HG03520 (cell line): ENCODE measurements around the gene MAPK1IP1L.
A peak's percentile ranks its signal among the peaks of the same experiment; 100 is the strongest.

Experiments used
- ATAC-seq: cut with Tn5 transposase; IDR thresholded peaks from one replicate; pipeline ENCODE4 v1.9.1; 2021; ENCODE audit warnings: mild to moderate bottlenecking, moderate library complexity; ENCODE audit not compliant: unreplicated experiment

The MAPK1IP1L gene

GRCh38 chr14:55094292-55095157 lies 43.1 kb downstream of the MAPK1IP1L start:
- no peak for ATAC-seq

GRCh38 chr14:55097881-55098560 lies 46.6 kb downstream of the MAPK1IP1L start:
- ATAC-seq = peak; percentile 65

GRCh38 chr14:55098561-55098898 lies 47.1 kb downstream of the MAPK1IP1L start:
- no peak for ATAC-seq

- ATAC-seq = no peak
These were observed 48.3 kb downstream of the MAPK1IP1L start for GRCh38 chr14:55099756-55100155.

GRCh38 chr14:55101698-55102097 lies 50.3 kb downstream of the MAPK1IP1L start:
- ATAC-seq = no peak

- peak; percentile 57 for ATAC-seq
These were observed 50.7 kb downstream of the MAPK1IP1L start for GRCh38 chr14:55102141-55102621.

- ATAC-seq = peak; percentile 31
These were observed 51.7 kb downstream of the MAPK1IP1L start for GRCh38 chr14:55103005-55103640.

- no peak for ATAC-seq
These were observed 52.8 kb downstream of the MAPK1IP1L start for GRCh38 chr14:55103971-55104954.

- ATAC-seq = no peak
These were observed 54.5 kb downstream of the MAPK1IP1L start for GRCh38 chr14:55105991-55106390.

GRCh38 chr14:55107766-55108554 lies 56.5 kb downstream of the MAPK1IP1L start:
- no peak for ATAC-seq

GRCh38 chr14:55109836-55110235 lies 58.4 kb downstream of the MAPK1IP1L start:
- no peak for ATAC-seq

GRCh38 chr14:55111122-55111708 lies 59.8 kb downstream of the MAPK1IP1L start:
- no peak for ATAC-seq

- ATAC-seq = no peak
These were observed 63.3 kb downstream of the MAPK1IP1L start for GRCh38 chr14:55114720-55115119.

- no peak for ATAC-seq
These were observed 64.0 kb downstream of the MAPK1IP1L start for GRCh38 chr14:55115460-55115859.

- no peak for ATAC-seq
These were observed 64.4 kb downstream of the MAPK1IP1L start for GRCh38 chr14:55115861-55116245.

GRCh38 chr14:55116246-55117030 lies 65.0 kb downstream of the MAPK1IP1L start:
- ATAC-seq = no peak

- ATAC-seq = no peak
These were observed 66.5 kb downstream of the MAPK1IP1L start for GRCh38 chr14:55117803-55118441.

GRCh38 chr14:55118761-55119160 lies 67.3 kb downstream of the MAPK1IP1L start:
- ATAC-seq = no peak
